ENCODE results near the gene NRP1.
"Not testable (repeated sequence)": the region's sequence is repeated elsewhere in the genome, so short reads cannot be mapped to it uniquely, and the experiment has no call there.

NRP1 gene

GRCh38 chr10:33150889-33151288 lies 183.6 kb downstream of the NRP1 start:
- no peak for DNase-seq (ENCODE audit: low read depth in 2 of 2)

GRCh38 chr10:33150146-33150545 lies 184.3 kb downstream of the NRP1 start:
- DNase-seq (ENCODE audit: low read depth in 2 of 2): no peak

- DNase-seq (ENCODE audit: low read depth in 2 of 2): no peak
These were observed 187.5 kb downstream of the NRP1 start for GRCh38 chr10:33147013-33147310.

GRCh38 chr10:33146189-33147012 lies 188.1 kb downstream of the NRP1 start:
- no peak for DNase-seq (ENCODE audit: low read depth in 2 of 2)

GRCh38 chr10:33145451-33146188 lies 188.8 kb downstream of the NRP1 start:
- no peak for DNase-seq (ENCODE audit: low read depth in 2 of 2)

- peak in 1 of 2 donors; percentile 39 for DNase-seq (ENCODE audit: low read depth in 2 of 2)
These were observed 191.2 kb downstream of the NRP1 start for GRCh38 chr10:33143160-33143728.

- DNase-seq (ENCODE audit: low read depth in 2 of 2): no peak
These were observed 192.2 kb downstream of the NRP1 start for GRCh38 chr10:33142295-33142694.

- DNase-seq (ENCODE audit: low read depth in 2 of 2): no peak
These were observed 193.2 kb downstream of the NRP1 start for GRCh38 chr10:33141251-33141650.

- no peak for DNase-seq (ENCODE audit: low read depth in 2 of 2)
These were observed 195.3 kb downstream of the NRP1 start for GRCh38 chr10:33139181-33139646.

GRCh38 chr10:33138686-33139085 lies 195.8 kb downstream of the NRP1 start:
- DNase-seq (ENCODE audit: low read depth in 2 of 2): not testable (repeated sequence)

- no peak for DNase-seq (ENCODE audit: low read depth in 2 of 2)
These were observed 197.0 kb downstream of the NRP1 start for GRCh38 chr10:33137356-33138005.

- no peak for DNase-seq (ENCODE audit: low read depth in 2 of 2)
These were observed 197.7 kb downstream of the NRP1 start for GRCh38 chr10:33136781-33137180.

GRCh38 chr10:33136271-33136670 lies 198.2 kb downstream of the NRP1 start:
- no peak for DNase-seq (ENCODE audit: low read depth in 2 of 2)

- DNase-seq (ENCODE audit: low read depth in 2 of 2): peak; percentile 53 to 59
These were observed 200.3 kb downstream of the NRP1 start for GRCh38 chr10:33134011-33134751.

GRCh38 chr10:33133557-33133956 lies 200.9 kb downstream of the NRP1 start:
- DNase-seq (ENCODE audit: low read depth in 2 of 2): no peak

- no peak for DNase-seq (ENCODE audit: low read depth in 2 of 2)
These were observed 201.8 kb downstream of the NRP1 start for GRCh38 chr10:33132626-33133025.

GRCh38 chr10:33129996-33130386 lies 204.5 kb downstream of the NRP1 start:
- no peak for DNase-seq (ENCODE audit: low read depth in 2 of 2)

- DNase-seq (ENCODE audit: low read depth in 2 of 2): no peak
These were observed 205.1 kb downstream of the NRP1 start for GRCh38 chr10:33129141-33129995.

GRCh38 chr10:33127622-33128021 lies 206.8 kb downstream of the NRP1 start:
- no peak for DNase-seq (ENCODE audit: low read depth in 2 of 2)
